CD4-positive, alpha-beta T cell treated with Interleukin-15 for 1 hour (primary cell): ENCODE measurements around the gene CTNNA1.

Experiments
- DNase-seq: peaks from one replicate; pipeline ENCODE4 v3.0.0-alpha.2; 2020

Gene CTNNA1

GRCh38 chr5:138974227-138975063, 221.2 kb downstream of the CTNNA1 start:
- DNase-seq = no peak

- DNase-seq = no peak
Measured at GRCh38 chr5:138975098-138975847, 222.0 kb downstream of the CTNNA1 start.

- DNase-seq = no peak
Measured at GRCh38 chr5:138978080-138978479, 224.9 kb downstream of the CTNNA1 start.

- DNase-seq = no peak
Measured at GRCh38 chr5:138978581-138978980, 225.4 kb downstream of the CTNNA1 start.

- no peak for DNase-seq
Measured at GRCh38 chr5:138979684-138980280, 226.6 kb downstream of the CTNNA1 start.

GRCh38 chr5:138980441-138980840, 227.2 kb downstream of the CTNNA1 start:
- DNase-seq = no peak

GRCh38 chr5:138981131-138981530, 227.9 kb downstream of the CTNNA1 start:
- no peak for DNase-seq

- no peak for DNase-seq
Measured at GRCh38 chr5:138981586-138981985, 228.4 kb downstream of the CTNNA1 start.

- DNase-seq = no peak
Measured at GRCh38 chr5:138983984-138984383, 230.8 kb downstream of the CTNNA1 start.
